ENCODE measurements around the gene ENO1. TPM values are rescaled to one million over a fixed set of nuclear protein-coding genes. Genes with fewer than 3 reads are reported as not detected.
"Not testable (repeated sequence)": the region's sequence is repeated elsewhere in the genome, so short reads cannot be mapped to it uniquely, and the experiment has no call there.

Gene ENO1
- total RNA-seq, 4 donors from 2014 or later: 351 to 688 (median 453) TPM

GRCh38 chr1:8902765-8903164, 24.3 kb upstream of the ENO1 start:
- WGBS, 2 donors: 62 to 65% methylated on average over 5 of the region's 5 CpGs
- DNase-seq (ENCODE audit: low spot score in 2 of 2): no peak
- no peak overlapping the region for H3K4me3 ChIP-seq (ENCODE audit: low read depth, poor library complexity, severe bottlenecking)
- intact Hi-C loops (cut with DNase I; ENCODE audit: low total_unique reads): no loop called here
- TF ChIP-seq POLR2A (IDR thresholded peaks at IDR 0.05) (no peak), CTCF (IDR thresholded peaks at IDR 0.05) (no peak)

- H3K4me3 ChIP-seq (ENCODE audit: low read depth, poor library complexity, severe bottlenecking); intact Hi-C loops (cut with DNase I; ENCODE audit: low total_unique reads); DNase-seq (ENCODE audit: low spot score in 2 of 2): not testable (repeated sequence)
- WGBS, 2 donors: 86 to 88% methylated on average over 4 of the region's 4 CpGs
Measured at GRCh38 chr1:8900684-8901083, 22.2 kb upstream of the ENO1 start.

DNA sequence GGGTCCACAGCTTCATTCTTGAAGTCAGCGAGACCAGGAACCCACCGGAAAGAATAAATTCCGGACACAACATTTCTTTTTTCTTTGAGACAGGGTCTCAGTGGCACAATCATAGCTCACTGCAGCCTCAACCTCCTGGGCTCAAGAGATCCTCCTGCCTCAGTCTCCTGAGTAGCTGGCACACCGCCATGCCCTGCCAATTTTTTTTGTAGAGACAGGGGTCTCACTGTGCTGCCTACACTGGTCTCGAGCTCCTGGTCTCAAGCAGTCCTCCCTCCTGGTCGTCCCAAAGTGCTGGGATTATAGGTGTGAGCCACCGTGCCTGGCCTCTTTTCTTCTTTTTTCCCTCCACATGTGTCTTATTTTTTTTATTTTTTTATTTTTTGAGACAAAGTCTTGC, 20.6 kb upstream of the ENO1 start:
- no peak overlapping the region for H3K4me3 ChIP-seq (ENCODE audit: low read depth, poor library complexity, severe bottlenecking)
- 95 to 96% methylated on average over 7 of the region's 7 CpGs for WGBS, 2 donors
- intact Hi-C loops (cut with DNase I; ENCODE audit: low total_unique reads): no loop called here
- DNase-seq (ENCODE audit: low spot score in 2 of 2): no peak
- TF ChIP-seq CTCF (IDR thresholded peaks at IDR 0.05): no peak

DNA sequence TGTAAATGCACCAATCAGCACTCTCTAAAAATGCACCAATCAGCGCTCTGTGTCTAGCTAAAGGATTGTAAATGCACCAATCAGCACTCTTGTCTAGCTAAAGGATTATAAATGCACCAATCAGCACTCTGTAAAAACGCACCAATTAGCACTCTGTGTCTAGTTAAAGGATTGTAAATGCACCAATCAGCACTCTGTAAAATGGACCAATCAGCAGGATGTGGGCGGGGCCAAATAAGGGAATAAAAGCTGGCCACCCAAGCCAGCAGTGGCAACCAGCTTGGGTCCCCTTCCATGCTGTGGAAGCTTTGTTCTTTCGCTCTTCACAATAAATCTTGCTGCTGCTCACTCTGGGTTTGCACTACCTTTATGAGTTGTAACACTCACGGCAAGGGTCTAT, 19.9 kb upstream of the ENO1 start:
- WGBS, 2 donors: 80 to 96% methylated on average over 5 of the region's 5 CpGs
- intact Hi-C loops (cut with DNase I; ENCODE audit: low total_unique reads); DNase-seq (ENCODE audit: low spot score in 2 of 2); H3K4me3 ChIP-seq (ENCODE audit: low read depth, poor library complexity, severe bottlenecking): not testable (repeated sequence)

DNA sequence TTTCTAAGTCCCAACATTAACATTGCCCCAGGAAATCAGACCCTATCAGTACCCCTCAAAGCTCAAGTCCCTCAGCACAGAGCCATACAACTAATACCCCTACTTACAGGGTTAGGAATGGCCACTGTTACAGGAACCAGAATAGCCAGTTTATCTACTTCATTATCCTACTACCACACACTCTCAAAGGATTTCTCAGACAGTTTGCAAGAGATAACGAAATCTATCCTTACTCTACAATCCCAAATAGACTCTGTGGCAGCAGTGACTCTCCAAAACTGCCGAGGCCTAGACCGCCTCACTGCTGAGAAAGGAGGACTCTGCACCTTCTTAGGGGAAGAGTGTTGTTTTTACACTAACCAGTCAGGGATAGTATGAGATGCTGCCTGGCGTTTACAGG, 19.0 kb upstream of the ENO1 start:
- DNase-seq (ENCODE audit: low spot score in 2 of 2); intact Hi-C loops (cut with DNase I; ENCODE audit: low total_unique reads); H3K4me3 ChIP-seq (ENCODE audit: low read depth, poor library complexity, severe bottlenecking): not testable (repeated sequence)
- 59 to 67% methylated on average over 4 of the region's 4 CpGs for WGBS, 2 donors

- H3K4me3 ChIP-seq (ENCODE audit: low read depth, poor library complexity, severe bottlenecking); intact Hi-C loops (cut with DNase I; ENCODE audit: low total_unique reads); DNase-seq (ENCODE audit: low spot score in 2 of 2): not testable (repeated sequence)
- 50% methylated on average over 3 of the region's 3 CpGs for WGBS, 2 donors
Measured at GRCh38 chr1:8896775-8897174, 18.3 kb upstream of the ENO1 start.

DNA sequence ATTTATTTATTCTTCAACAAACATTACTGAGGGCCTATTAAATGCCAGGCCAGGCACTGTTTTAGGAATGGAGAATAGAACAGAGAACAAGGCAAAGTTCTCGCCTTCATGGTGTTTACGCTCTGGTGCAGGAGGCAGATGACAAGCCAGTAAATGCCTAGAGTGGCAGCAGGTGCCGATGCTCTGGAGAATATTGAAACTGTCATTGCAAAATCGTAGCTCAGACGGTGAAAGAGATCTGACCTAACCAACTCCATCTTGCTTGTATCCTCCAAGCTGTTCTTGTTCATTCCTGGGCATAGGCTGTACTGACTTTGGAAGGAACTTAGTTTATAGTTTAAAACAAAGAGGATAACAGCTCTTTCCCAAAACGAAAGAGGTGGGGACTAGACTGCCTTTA, 13.5 kb upstream of the ENO1 start:
- 86 to 89% methylated on average over 6 of the region's 6 CpGs for WGBS, 2 donors
- DNase-seq (ENCODE audit: low spot score in 2 of 2): no peak
- intact Hi-C loops (cut with DNase I; ENCODE audit: low total_unique reads): no loop called here
- H3K4me3 ChIP-seq (ENCODE audit: low read depth, poor library complexity, severe bottlenecking): no peak overlapping the region
- TF ChIP-seq POLR2A (IDR thresholded peaks at IDR 0.05) (no peak), CTCF (IDR thresholded peaks at IDR 0.05) (no peak)

DNA sequence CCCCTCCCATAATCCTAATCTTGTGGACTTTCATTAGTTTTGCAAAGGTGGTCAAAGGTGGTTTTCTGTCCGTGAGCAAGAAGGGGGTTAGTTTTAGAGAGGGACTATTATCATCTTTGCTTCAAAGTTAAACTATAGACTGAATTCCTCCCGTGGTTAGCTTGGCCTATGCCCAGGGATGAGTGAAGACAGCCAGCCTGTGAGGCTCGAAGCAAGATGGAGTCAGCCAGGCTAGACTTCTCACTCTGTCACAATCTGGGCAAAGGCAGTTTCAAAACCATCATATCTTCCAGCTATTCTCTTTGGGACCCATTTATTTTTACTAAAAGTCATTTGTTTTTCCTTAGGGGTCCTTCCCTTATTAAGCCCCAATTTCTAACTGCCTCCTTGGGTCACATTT, 12.9 kb upstream of the ENO1 start:
- no peak for DNase-seq (ENCODE audit: low spot score in 2 of 2)
- no peak for TF ChIP-seq POLR2A (IDR thresholded peaks at IDR 0.05)
- TF ChIP-seq CTCF (IDR thresholded peaks at IDR 0.05): no peak
- 71 to 81% methylated on average over 3 of the region's 3 CpGs for WGBS, 2 donors
- intact Hi-C loops (cut with DNase I; ENCODE audit: low total_unique reads): no loop called here
- no peak overlapping the region for H3K4me3 ChIP-seq (ENCODE audit: low read depth, poor library complexity, severe bottlenecking)
